ENCODE measurements around the gene TEP1. TPM values are rescaled to one million over a fixed set of nuclear protein-coding genes. Genes with fewer than 3 reads are reported as not detected.

The TEP1 gene
- total and polyA plus RNA-seq, 2 of the 13 experiments (the other 11 are each of a cell fraction or from before 2014, with no cell fraction given): 11.0 to 12.8 TPM

DNA sequence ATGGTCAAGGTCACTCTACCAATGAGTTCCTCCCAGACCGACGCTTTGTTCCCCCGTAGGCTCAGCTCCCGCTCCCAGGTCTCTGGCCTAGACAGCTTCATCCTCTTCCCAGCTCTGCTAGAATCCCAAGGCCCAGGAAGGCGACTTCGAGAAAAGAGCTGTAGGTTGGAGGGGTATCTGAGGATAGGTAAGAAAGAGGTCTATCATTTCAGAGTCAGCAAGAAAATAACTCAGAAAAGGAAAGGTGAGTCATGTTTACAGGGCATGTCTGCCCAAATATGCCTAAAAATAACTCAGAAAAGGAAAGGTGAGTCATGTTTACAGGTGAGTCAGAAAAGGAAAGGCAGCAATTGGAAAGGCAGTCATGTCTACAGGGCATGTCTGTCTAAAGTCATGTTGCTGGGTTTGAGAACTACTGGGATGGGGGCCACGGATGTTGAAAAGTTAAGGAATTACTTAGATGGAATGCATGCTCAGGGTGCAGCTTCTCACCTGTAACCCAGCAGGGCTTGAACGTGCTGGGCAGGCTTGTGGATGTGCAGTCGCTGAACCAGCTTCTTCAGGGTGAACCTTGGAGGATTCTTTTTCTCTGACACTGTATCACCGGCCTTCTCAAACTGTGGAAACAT is 12.2 kb downstream of the TEP1 start (continued):
- no peak for TF ChIP-seq ZNF101 (CRISPR knock-in tag; IDR thresholded peaks at IDR 0.05; ENCODE audit: borderline replicate concordance, low read depth)
- TF ChIP-seq DNMT3B (CRISPR knock-in tag; conservative IDR thresholded peaks at IDR 0.05): no peak
- TF ChIP-seq, protein P1, sequence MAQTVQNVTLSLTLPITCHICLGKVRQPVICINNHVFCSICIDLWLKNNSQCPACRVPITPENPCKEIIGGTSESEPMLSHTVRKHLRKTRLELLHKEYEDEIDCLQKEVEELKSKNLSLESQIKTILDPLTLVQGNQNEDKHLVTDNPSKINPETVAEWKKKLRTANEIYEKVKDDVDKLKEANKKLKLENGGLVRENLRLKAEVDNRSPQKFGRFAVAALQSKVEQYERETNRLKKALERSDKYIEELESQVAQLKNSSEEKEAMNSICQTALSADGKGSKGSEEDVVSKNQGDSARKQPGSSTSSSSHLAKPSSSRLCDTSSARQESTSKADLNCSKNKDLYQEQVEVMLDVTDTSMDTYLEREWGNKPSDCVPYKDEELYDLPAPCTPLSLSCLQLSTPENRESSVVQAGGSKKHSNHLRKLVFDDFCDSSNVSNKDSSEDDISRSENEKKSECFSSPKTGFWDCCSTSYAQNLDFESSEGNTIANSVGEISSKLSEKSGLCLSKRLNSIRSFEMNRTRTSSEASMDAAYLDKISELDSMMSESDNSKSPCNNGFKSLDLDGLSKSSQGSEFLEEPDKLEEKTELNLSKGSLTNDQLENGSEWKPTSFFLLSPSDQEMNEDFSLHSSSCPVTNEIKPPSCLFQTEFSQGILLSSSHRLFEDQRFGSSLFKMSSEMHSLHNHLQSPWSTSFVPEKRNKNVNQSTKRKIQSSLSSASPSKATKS (CRISPR knock-in tag; IDR thresholded peaks at IDR 0.05): no peak

GRCh38 chr14:20400589-20400964 is 12.7 kb downstream of the TEP1 start:
- H3K27ac ChIP-seq (ENCODE audit: extremely low read length, insufficient read depth, low read length): no peak overlapping the region
- H4K20me1 ChIP-seq (ENCODE audit: insufficient read depth, low read length): no peaks in the 10 kb centered on the region
- in situ Hi-C loops (cut with HindIII; ENCODE audit: extremely low pct_ligation_motif_present, low pct_unique_long_range_greater_than_20kb) (no loop called here), intact Hi-C loops (cut with micrococcal nuclease; ENCODE audit: unreplicated experiment) (no loop called here)
- H3K4me2 ChIP-seq (ENCODE audit: low read depth, low read length): no peak overlapping the region
- no peak overlapping the region for H3K4me3 ChIP-seq (replicated peaks in 1 of 3; ENCODE audit: insufficient read depth in 1 of 3, low read depth in 2 of 3, low read length in 3 of 3)
- no peak overlapping the region for H3K9ac ChIP-seq (ENCODE audit: insufficient read depth, low read depth, low read length)
- no peaks in the 10 kb centered on the region for H3K9me3 ChIP-seq (ENCODE audit: low read length)
- H3K27me3 ChIP-seq (ENCODE audit: control insufficient read depth in 1 of 2, insufficient read depth in 2 of 2, low read length in 2 of 2): no peaks in the 10 kb centered on the region
- no peaks in the 10 kb centered on the region for H3K79me2 ChIP-seq (ENCODE audit: insufficient read depth, low read length)
- BruUV-seq (replicated peaks): no TSS peak
- CTCF ChIA-PET (ENCODE audit: low intra/inter-chr PET ratio, low total read pairs): no interaction called here
- FAIRE-seq: no peak
- no peak for ATAC-seq
- DNase-seq (ENCODE audit: low spot score): no peak
- 100% methylated on average over 1 of the region's 1 CpG for WGBS (ENCODE audit: low lambda C conversion rate)
- H3K4me1 ChIP-seq (ENCODE audit: insufficient read depth, low read length): no peaks in the 10 kb centered on the region; the same call in 1 of the 2 replicates
- peaks cover 3 to 12% of the 10 kb centered on the region in 2 experiments; a peak in 3 of 5 replicates for H3K36me3 ChIP-seq (replicated peaks in 1 of 2; ENCODE audit: control insufficient read depth in 1 of 2, insufficient read depth in 2 of 2, low read length in 2 of 2)
- H2AFZ ChIP-seq (ENCODE audit: low read length): no peak overlapping the region
- POLR2A ChIA-PET: interaction anchor here (1.0 to 1.9 kb wide), 3 partner anchors 12 to 57 kb away, joined by 3 to 10 read pairs (median 4); partner anchors contain the start of genes PARP2 and TEP1
- TF ChIP-seq ZNF558 (CRISPR knock-in tag; IDR thresholded peaks at IDR 0.05; ENCODE audit: borderline replicate concordance): no peak
- no peak for TF ChIP-seq ZFP36L2 (CRISPR knock-in tag; IDR thresholded peaks at IDR 0.05)
- no peak for TF ChIP-seq ZNF564 (CRISPR knock-in tag; IDR thresholded peaks at IDR 0.05)
- TF ChIP-seq GLMP (CRISPR knock-in tag; IDR thresholded peaks at IDR 0.05; ENCODE audit: borderline replicate concordance): no peak
- TF ChIP-seq, protein P2, sequence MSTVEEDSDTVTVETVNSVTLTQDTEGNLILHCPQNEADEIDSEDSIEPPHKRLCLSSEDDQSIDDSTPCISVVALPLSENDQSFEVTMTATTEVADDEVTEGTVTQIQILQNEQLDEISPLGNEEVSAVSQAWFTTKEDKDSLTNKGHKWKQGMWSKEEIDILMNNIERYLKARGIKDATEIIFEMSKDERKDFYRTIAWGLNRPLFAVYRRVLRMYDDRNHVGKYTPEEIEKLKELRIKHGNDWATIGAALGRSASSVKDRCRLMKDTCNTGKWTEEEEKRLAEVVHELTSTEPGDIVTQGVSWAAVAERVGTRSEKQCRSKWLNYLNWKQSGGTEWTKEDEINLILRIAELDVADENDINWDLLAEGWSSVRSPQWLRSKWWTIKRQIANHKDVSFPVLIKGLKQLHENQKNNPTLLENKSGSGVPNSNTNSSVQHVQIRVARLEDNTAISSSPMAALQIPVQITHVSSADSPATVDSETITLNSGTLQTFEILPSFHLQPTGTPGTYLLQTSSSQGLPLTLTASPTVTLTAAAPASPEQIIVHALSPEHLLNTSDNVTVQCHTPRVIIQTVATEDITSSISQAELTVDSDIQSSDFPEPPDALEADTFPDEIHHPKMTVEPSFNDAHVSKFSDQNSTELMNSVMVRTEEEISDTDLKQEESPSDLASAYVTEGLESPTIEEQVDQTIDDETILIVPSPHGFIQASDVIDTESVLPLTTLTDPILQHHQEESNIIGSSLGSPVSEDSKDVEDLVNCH (CRISPR knock-in tag; IDR thresholded peaks at IDR 0.05): no peak
- TF ChIP-seq KAT8 (CRISPR knock-in tag; IDR thresholded peaks at IDR 0.05): no peak
- no peak for TF ChIP-seq ZBTB37 (CRISPR knock-in tag; IDR thresholded peaks at IDR 0.05)
- no peak for TF ChIP-seq IKZF1 (IDR thresholded peaks at IDR 0.05)
- no peak for TF ChIP-seq SMAD1 (CRISPR knock-in tag; IDR thresholded peaks at IDR 0.05; ENCODE audit: borderline replicate concordance, low read depth)
- TF ChIP-seq SUZ12 (IDR thresholded peaks at IDR 0.05; ENCODE audit: low read depth, low read length): no peak
- TF ChIP-seq SKI (IDR thresholded peaks at IDR 0.05; ENCODE audit: partially characterized antibody): no peak
